Ovary (tissue), 9 donors: ENCODE results near the gene UQCRC1. TPM values are rescaled to one million over a fixed set of nuclear protein-coding genes. Genes with fewer than 3 reads are reported as not detected.
A peak's percentile ranks its signal among the peaks of the same experiment; 100 is the strongest.

ENCODE experiments used
- DNase-seq, 5 donors: peaks; one replicate each; pipeline ENCODE4 v3.0.0-alpha.2; 2019 to 2020
- H3K27ac ChIP-seq, 2 donors: fragments of 200-600 bp; one replicate each; pipeline versions ENCODE4 v1.5.1 to v1.8.0; 2019 to 2022
- H3K27me3 ChIP-seq: fragments of 200-600 bp; one replicate; pipeline ENCODE4 v1.8.0; 2022
- H3K36me3 ChIP-seq: fragments of 200-600 bp; sonication (generic); one replicate; pipeline ENCODE4 v1.5.1; 2019
- H3K4me1 ChIP-seq: one replicate; pipeline ENCODE4 v1.8.1; 2013; ENCODE audit warnings: mild to moderate bottlenecking, moderate library complexity; ENCODE audit not compliant: insufficient read depth
- H3K4me3 ChIP-seq: fragments of 200-600 bp; sonication (generic); one replicate; pipeline ENCODE4 v1.5.1; 2017
- H3K9me3 ChIP-seq, 2 donors: fragments of 200-600 bp in 1 of 2; sonication (generic) in 1 of 2; one replicate each; pipeline versions ENCODE4 v1.5.1 to v1.8.1; 2013 to 2019; ENCODE audit warnings: mild to moderate bottlenecking in 1 of 2, moderate library complexity in 1 of 2
- EP300 ChIP-seq: sonication (generic); formaldehyde crosslinking; IDR thresholded peaks from one replicate; pipeline ENCODE4 v1.6.1; 2017; ENCODE audit warnings: antibody characterized with exemption
- POLR2A ChIP-seq: fragments of 450-650 bp; IDR thresholded peaks from one replicate; pipeline ENCODE4 v1.6.1; 2017; ENCODE audit warnings: antibody characterized with exemption, mild to moderate bottlenecking, moderate library complexity
- WGBS, 3 donors: extraction: QIAGEN DNeasy Blood & Tissue Kit in 1 of 3; methylation state at CpG; one replicate each; pipeline versions ENCODE4 v1.1.5 to v1.1.7; 2013 to 2017; 5-methylcytosine and 5-hydroxymethylcytosine counted together
- intact Hi-C, 4 donors: fragments of 100-400 bp; cut with DNase I; formaldehyde crosslinking; loops; one replicate each; pipeline versions ENCODE4 v1.11.0 to v1.15.1; 2022 to 2023
- polyA plus RNA-seq, 2 donors: library from polyadenylated mRNA; stranded (reverse); fragments of 200-250 nt in 1 of 2; fragments of 350-450 nt in 1 of 2; fragmentation: Illumina TruSeq in 1 of 2; extraction: RNeasy Lipid Tissue Mini Kit (QIAGEN cat#74804) in 1 of 2; gene quantifications; one replicate each; pipeline ENCODE4 v1.2.3, GENCODE V29; 2013 to 2014
- total RNA-seq, 7 donors: library from RNA; depleted of rRNA in 2 of 7; stranded (reverse); fragments of >200 nt in 2 of 7; fragmentation: NEBNext Ultra II Directional in 3 of 7; extraction: Animal tissue kit (Norgen Biotek cat#: 25700) in 3 of 7; gene quantifications; one replicate each; pipeline versions ENCODE4 v1.1.0 to v1.2.4, GENCODE V29; 2016 to 2023
- TF ChIP-seq, protein P1 (sequence below), 3 donors: fragments of 450-650 bp in 2 of 3; fragments of 200-600 bp in 1 of 3; IDR thresholded peaks; one replicate each; pipeline versions ENCODE4 v1.5.1 to v1.8.0; 2016 to 2022; ENCODE audit warnings: antibody characterized with exemption in 3 of 3, mild to moderate bottlenecking in 1 of 3
- donor health status: DM: no; HTN: no; CAD: no; lungs with moderate emphysema.
- donor health status: DM: no; HTN: no; CAD: no.
- donor health status: Bipolar disorder and iron deficiency.
- donor health status: DM: yes; HTN: yes; CAD: no.
- donor health status: DM: no; HTN: no; CAD: no.
- donor health status: DM: yes; HTN: yes; CAD: no.

The UQCRC1 gene
- total and polyA plus RNA-seq, 9 donors: 102 to 153 (median 118) TPM

DNA sequence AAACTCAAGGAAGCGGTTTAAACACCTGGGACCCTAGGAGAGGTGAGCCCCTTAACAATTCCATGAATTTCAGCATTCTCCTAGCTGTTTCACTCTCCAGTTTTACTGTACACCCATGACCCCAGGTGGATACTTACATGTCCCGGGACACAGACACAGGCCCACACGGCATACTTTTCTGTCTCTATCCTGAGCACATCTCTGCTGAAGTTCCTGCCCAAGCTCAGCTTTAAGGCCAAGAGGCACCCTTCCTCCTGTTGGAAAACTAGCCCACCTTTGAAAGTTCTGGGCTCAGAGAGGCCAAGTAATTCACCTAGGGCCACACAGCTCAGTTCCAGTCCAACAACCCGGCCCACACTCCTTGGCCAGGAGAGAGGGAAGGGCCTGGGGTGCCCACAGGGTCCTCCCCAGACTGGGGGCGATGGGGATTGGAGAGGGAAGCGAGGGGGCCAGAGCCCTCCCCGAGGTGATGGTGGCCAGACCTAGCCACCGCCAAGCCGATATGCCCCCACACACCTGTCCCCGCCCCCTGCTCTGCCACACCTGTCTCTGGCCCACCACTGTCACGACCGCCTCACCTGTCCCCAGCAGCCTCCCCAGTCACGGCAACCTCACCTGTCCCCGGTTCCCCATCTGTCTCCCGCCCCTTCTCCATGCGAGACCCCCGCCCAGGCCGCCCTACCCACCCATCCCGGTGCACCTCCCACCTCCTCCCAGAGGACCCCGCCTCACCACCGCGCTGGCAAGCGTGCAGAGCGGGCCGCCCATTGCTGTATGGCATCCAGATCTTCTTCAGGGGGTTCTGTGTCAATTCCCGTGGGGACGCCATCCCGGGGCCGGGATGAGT is 53.3 kb downstream of the UQCRC1 start:
- no peak overlapping the region for H3K27ac ChIP-seq
- peaks cover 8% of the 10 kb centered on the region for H3K4me1 ChIP-seq
- peak overlapping the region; percentile 56 for H3K4me3 ChIP-seq
- no peak for DNase-seq
- no peak for TF ChIP-seq EP300
- TF ChIP-seq, protein P1, sequence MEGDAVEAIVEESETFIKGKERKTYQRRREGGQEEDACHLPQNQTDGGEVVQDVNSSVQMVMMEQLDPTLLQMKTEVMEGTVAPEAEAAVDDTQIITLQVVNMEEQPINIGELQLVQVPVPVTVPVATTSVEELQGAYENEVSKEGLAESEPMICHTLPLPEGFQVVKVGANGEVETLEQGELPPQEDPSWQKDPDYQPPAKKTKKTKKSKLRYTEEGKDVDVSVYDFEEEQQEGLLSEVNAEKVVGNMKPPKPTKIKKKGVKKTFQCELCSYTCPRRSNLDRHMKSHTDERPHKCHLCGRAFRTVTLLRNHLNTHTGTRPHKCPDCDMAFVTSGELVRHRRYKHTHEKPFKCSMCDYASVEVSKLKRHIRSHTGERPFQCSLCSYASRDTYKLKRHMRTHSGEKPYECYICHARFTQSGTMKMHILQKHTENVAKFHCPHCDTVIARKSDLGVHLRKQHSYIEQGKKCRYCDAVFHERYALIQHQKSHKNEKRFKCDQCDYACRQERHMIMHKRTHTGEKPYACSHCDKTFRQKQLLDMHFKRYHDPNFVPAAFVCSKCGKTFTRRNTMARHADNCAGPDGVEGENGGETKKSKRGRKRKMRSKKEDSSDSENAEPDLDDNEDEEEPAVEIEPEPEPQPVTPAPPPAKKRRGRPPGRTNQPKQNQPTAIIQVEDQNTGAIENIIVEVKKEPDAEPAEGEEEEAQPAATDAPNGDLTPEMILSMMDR (IDR thresholded peaks at IDR 0.05): no peak
- TF ChIP-seq POLR2A: no peak
- WGBS, 3 donors: 13 to 14% (median 14%) methylated on average over 29 of the region's 29 CpGs
- intact Hi-C loops: loop anchor here in 2 of 4 donors (5.0 to 10.0 kb wide), 3 partner anchors 51 to 281 kb away; partner anchors contain the start of gene UQCRC1 (in 1 of the 2)
- H3K27me3 ChIP-seq: no peaks in the 10 kb centered on the region
- H3K36me3 ChIP-seq: no peaks in the 10 kb centered on the region
- H3K9me3 ChIP-seq: no peaks in the 10 kb centered on the region

DNA sequence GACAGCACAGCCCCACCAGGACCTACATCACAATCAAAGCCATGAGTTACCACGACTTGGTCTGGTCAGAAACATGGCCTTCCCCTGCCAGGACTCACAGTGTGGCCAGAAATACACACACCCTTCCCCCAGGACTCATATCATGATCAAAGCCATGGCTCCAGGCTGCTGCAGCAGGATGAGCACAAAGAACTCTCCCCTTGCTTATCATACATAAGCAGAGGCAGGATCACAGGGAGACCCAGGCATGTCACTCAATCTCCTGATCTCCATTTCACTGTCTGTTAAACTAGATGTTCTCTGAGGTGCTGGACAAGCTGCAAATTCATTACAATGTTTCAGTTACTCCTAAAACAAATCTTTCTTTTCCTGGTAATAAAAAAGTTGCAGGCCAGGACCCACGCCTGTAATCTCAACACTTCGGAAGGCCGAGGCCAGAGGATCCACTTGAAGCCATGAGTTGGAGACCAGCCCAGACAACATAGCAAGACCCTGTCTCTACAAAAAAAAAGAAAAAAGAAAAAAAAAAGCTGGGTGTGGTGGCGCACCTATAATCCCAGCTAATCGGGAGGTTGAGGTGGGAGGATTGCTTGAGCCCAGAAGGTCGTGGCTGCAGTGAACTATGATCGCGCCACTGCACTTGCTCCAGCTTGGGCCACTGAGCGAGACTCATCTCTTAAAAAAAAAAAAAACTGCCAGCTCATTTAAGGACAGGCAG is 54.1 kb downstream of the UQCRC1 start:
- Histone ChIP-seq H3K27ac (no peak overlapping the region), H3K36me3 (no peaks in the 10 kb centered on the region), H3K27me3 (no peaks in the 10 kb centered on the region), H3K4me1 (peaks cover 5% of the 10 kb centered on the region), H3K9me3 (no peaks in the 10 kb centered on the region), H3K4me3 (no peak overlapping the region)
- no peak for DNase-seq
- TF ChIP-seq, protein P1 (IDR thresholded peaks at IDR 0.05): no peak
- no peak for TF ChIP-seq EP300
- no peak for TF ChIP-seq POLR2A
- 77 to 87% (median 84%) methylated on average over 10 of the region's 10 CpGs for WGBS, 3 donors
- intact Hi-C loops: loop anchor here in 2 of 4 donors (5.0 to 10.0 kb wide), 3 partner anchors 52 to 281 kb away; partner anchors contain the start of gene UQCRC1 (in 1 of the 2)

DNA sequence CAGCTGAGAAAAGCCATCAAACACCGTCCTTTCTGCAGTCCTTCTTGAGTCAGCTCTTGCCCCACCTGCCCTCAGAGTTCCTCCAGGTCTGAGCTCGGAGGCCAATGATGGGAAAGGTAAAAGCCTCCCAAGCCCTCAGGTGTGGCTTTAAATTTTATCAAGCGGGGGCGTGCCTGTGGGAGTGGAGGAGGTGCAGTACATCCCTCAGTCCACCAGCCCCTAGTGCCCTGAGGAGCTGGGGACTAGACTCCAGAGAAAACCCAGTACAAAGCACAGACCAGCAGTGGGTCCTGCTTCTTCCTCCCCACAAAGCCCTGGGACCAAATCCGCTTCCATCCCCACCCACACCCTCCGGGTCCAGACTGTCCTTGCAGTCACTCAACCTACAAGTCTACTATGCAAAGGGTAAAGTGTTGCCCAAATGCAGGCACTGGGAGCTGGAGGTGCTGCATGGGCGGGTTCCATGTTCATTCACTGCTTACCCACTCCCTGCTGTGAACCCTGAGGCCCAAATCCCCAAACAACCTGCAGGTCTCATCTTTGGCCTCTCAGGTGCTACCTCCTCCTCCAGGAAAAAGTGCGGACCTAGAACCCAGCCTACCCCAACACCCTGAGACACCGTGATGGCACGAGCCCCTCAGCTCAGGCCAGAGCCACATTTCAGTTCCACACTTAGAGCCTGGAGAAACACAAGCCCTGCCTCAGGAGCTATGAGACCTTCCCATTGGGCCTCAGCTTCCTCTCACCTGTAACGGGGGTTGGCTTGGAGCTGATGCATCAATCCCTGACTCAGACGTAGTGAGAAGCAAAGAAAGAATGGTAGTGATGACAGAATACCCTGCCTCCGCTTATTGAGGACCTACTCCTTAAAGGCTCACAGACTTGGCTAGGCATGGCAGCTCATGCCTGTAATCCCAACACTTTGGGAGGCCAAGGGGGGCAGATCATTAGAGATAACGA is 55.3 kb downstream of the UQCRC1 start:
- Histone ChIP-seq H3K36me3 (no peaks in the 10 kb centered on the region), H3K27ac (no peak overlapping the region), H3K27me3 (no peaks in the 10 kb centered on the region), H3K4me1 (peaks cover 3% of the 10 kb centered on the region), H3K9me3 (no peaks in the 10 kb centered on the region), H3K4me3 (no peak overlapping the region)
- 86 to 92% (median 87%) methylated on average over 14 of the region's 14 CpGs for WGBS, 3 donors
- intact Hi-C loops: loop anchor here in 3 of 4 donors (2.0 to 10.0 kb wide), 6 partner anchors 89 to 282 kb away; no protein-coding TSS in a partner anchor
- TF ChIP-seq EP300 (no peak), POLR2A (no peak)
- TF ChIP-seq, protein P1 (IDR thresholded peaks at IDR 0.05): no peak
- no peak for DNase-seq

DNA sequence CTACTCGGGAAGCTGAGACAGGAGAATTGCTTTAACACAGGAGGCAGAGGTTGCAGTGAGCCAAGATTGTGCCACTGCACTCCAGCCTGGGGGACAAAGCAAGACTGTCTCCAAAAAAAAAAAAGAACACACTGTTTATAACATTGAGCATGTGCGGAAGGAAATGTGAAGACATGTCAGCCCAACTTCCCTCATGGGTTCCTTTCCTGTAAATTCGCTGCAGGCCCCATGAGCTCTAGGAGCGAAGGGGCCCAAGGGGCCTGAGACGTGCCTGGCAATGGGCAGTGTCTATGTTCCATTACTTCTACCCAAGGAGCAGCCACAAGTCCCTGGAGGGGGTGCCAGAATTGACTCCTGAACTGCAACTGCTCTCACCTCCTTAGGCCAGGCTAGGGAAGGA is 56.1 kb downstream of the UQCRC1 start:
- intact Hi-C loops: loop anchor here in 3 of 4 donors (2.0 to 10.0 kb wide), 6 partner anchors 89 to 281 kb away; no protein-coding TSS in a partner anchor
- WGBS, 3 donors: 94 to 99% (median 95%) methylated on average over 5 of the region's 5 CpGs
- no peak for TF ChIP-seq EP300
- TF ChIP-seq, protein P1 (IDR thresholded peaks at IDR 0.05): no peak
- no peak overlapping the region for H3K27ac ChIP-seq
- peaks cover 3% of the 10 kb centered on the region for H3K4me1 ChIP-seq
- H3K36me3 ChIP-seq: no peaks in the 10 kb centered on the region
- DNase-seq: no peak
- no peaks in the 10 kb centered on the region for H3K9me3 ChIP-seq
- no peak overlapping the region for H3K4me3 ChIP-seq
- H3K27me3 ChIP-seq: no peaks in the 10 kb centered on the region
